GM06990 (cell line): ENCODE measurements around the gene INSC.

Experiments
- DNase-seq: peaks from one replicate; pipeline ENCODE4 v3.0.0-alpha.2; 2011; ENCODE audit not compliant: insufficient read length; ENCODE audit errors: extremely low read depth
- H3K27me3 ChIP-seq: replicated peaks from 2 replicates; pipeline ENCODE4 v1.6.0; 2011; ENCODE audit warnings: low read length; ENCODE audit not compliant: control insufficient read depth, insufficient read depth
- H3K36me3 ChIP-seq: 2 replicates; pipeline ENCODE4 v1.5.1; 2011; ENCODE audit warnings: low read length; ENCODE audit not compliant: control insufficient read depth, insufficient read depth
- H3K4me3 ChIP-seq: replicated peaks from 2 replicates; pipeline ENCODE4 v1.5.1; 2011; ENCODE audit warnings: low read depth, mild to moderate bottlenecking, control low read depth, low read length
- TF ChIP-seq, protein P1 (sequence below): IDR thresholded peaks from 2 replicates; pipeline ENCODE4 v1.5.1; 2011; ENCODE audit warnings: low read length, control low read depth, mild to moderate bottlenecking, inconsistent platforms; ENCODE audit not compliant: insufficient read depth, poor library complexity, severe bottlenecking

The INSC gene

DNA sequence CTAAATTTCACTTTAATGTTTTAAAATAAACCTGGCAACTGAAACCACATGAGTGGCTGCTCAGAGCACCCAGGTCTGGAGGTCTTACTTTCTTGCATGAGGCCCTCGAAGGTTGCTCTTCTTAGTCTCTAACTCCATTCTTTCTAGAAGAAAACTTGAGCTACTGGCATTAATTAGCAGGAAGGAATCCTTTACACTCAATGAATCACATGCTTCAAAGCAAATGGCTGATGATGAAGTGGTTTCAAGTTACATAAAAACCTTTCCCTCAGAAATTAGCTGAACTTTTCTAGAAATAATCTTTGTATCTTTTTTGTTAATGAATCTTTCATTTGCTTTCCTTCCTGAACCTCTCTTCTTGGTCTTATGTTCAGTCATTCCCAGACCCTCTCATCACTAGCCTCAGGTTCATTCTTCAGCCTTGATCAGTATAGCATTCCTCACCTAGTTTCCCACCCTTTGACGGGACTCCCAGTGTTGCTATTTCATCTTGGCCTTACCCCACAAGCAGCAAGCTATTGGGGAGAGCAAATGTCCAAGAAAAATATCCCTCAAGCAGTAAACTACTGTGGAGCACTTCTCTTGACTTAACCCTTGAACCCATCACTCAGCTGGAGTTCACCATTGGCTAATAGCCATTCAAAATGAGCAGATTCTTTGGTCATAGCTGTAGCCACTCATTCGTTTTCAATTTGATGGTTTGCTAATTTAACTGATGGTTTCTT is 75.1 kb downstream of the INSC start:
- no peak for DNase-seq
- TF ChIP-seq, protein P1, sequence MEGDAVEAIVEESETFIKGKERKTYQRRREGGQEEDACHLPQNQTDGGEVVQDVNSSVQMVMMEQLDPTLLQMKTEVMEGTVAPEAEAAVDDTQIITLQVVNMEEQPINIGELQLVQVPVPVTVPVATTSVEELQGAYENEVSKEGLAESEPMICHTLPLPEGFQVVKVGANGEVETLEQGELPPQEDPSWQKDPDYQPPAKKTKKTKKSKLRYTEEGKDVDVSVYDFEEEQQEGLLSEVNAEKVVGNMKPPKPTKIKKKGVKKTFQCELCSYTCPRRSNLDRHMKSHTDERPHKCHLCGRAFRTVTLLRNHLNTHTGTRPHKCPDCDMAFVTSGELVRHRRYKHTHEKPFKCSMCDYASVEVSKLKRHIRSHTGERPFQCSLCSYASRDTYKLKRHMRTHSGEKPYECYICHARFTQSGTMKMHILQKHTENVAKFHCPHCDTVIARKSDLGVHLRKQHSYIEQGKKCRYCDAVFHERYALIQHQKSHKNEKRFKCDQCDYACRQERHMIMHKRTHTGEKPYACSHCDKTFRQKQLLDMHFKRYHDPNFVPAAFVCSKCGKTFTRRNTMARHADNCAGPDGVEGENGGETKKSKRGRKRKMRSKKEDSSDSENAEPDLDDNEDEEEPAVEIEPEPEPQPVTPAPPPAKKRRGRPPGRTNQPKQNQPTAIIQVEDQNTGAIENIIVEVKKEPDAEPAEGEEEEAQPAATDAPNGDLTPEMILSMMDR, result no peak
- no peaks in the 10 kb centered on the region; the same call in 1 of the 2 replicates for H3K27me3 ChIP-seq
- H3K36me3 ChIP-seq, result no peaks in the 10 kb centered on the region
- no peak overlapping the region for H3K4me3 ChIP-seq

DNA sequence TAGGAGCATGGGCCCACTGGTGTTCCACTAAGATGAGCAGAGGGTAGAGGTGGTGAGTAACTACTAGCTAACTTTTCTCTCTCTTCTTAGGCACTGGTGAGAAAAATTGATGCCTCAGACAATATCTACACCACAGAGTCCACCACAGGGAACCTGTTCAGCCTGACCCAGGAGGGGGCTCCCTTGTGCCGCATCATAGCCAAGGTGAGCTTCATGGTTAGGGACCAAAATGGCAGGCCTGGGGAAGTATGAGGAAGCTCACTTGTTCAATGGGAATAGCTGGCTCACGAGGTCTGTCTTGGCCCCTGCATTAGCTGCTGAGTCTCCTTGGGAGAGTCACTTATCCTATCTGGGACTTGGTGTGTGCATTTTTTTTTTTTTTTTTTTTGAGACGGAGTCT is 75.9 kb downstream of the INSC start:
- H3K27me3 ChIP-seq, result no peaks in the 10 kb centered on the region; the same call in 1 of the 2 replicates
- no peaks in the 10 kb centered on the region for H3K36me3 ChIP-seq

DNA sequence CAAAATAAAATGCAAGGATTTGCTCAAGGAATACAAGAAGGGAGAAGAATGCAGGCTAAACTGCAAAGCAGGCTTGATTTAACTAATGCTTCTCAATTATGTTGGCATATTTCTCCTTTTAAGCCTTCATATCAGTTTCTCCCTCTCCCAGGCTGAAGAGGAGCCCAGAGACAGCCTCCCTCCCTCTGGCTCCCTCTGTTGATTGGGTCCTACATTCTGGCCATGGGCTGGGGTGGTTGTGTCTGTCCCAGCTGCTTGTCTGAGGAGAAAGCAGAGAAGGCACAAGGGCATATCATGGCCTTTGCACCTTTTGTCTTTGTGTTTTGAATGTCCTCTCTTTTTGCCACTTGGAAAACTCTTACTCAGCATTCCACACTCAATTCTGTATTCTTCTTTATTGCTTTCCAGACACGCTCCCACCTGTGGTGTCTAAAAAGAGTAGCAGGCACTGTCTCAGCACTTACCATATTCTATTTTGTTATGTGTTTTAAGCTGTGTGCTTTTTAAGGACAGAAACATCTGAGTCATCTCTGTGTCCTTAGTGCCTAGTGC is 77.4 kb downstream of the INSC start:
- H3K4me3 ChIP-seq, result no peak overlapping the region
- TF ChIP-seq, protein P1, result no peak
- no peaks in the 10 kb centered on the region for H3K36me3 ChIP-seq
- no peak for DNase-seq
- H3K27me3 ChIP-seq, result no peaks in the 10 kb centered on the region; the same call in 1 of the 2 replicates

More for the DNA sequence above, 75.9 kb downstream of the INSC start:
- TF ChIP-seq, protein P1, result no peak
- no peak for DNase-seq
- H3K4me3 ChIP-seq, result no peak overlapping the region

DNA sequence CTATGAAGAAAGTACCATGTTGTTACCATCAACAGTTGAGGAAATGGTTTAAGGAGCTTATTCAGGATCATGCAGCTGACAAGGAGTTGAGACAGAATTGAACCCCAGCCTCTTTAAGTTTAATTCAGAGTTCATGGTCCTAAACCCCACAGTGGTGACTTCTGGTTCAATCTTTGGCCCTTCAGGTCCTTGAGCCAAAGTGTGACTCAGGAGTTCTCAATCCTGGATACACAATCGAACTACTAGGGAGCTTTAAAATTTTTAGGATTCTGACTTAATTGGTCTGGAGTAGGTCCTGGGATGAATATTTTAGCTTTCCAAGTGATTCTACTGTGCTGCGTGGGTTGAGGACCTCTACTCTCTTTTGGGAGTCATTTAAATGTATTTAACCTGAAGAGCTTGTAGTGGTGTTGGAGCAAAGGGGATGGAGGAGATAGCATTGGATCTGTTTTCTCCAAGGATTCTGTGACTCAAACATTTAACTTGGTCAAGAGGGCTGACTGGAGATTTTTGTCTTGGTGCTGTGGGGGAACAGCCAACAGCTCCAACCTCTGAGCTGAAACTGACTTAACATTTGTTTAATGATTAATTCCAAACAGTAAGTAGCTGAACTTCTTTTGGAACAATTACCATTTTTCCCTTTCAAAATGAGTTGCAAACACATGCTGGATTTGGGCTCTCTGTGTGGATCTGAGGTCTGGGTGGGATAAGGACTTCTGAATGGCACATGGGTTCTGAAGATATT is 80.1 kb downstream of the INSC start:
- H3K36me3 ChIP-seq, result no peaks in the 10 kb centered on the region
- TF ChIP-seq, protein P1, result no peak
- no peaks in the 10 kb centered on the region; the same call in none of the 2 replicates for H3K27me3 ChIP-seq
- no peak for DNase-seq
- no peak overlapping the region for H3K4me3 ChIP-seq

DNA sequence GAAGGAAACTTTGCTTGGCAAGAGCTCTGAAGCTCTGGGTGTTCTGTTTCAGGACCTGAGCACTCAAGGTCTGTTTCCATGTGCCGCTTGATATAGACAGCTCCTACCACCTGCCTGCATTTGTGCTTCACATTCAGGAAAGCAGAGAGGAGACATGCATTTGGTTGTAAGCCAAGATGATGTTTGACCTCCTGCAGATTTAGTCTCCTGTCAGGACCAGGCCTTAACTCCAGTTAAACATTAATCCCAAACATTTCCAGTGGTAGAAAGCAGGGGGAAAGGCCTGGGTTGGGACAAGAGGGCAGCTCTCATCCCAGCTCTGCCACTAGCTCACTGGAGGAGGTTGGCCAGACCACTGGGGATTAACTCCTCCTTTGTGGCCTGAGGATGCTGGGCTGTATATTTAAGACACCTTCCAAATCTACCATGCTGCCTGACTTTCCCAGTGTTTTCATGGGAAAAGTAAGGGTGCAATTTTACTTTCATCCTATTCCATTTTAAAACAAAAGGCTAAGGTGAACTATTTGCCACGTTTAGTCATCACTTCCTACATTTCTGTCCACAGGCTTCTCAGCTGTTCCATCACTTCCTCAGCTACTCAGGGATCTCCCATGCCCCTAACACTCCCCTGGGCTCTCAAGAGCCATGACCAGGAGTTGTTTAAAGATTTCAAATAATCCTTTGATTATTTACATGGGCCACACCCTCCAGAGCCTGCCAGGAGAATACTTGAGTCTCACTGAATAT is 80.9 kb downstream of the INSC start:
- no peak overlapping the region for H3K4me3 ChIP-seq
- TF ChIP-seq, protein P1, result no peak
- DNase-seq, result no peak
- no peaks in the 10 kb centered on the region for H3K36me3 ChIP-seq
- H3K27me3 ChIP-seq, result no peaks in the 10 kb centered on the region; the same call in none of the 2 replicates
